Measurements from ENCODE around the gene PSTK.

Gene PSTK

GRCh38 chr10:123011987-123012386 lies 31.8 kb downstream of the PSTK start:
- no peak for TF ChIP-seq CTCF (IDR thresholded peaks at IDR 0.05; ENCODE audit: low read depth, low read length)
- no peak overlapping the region for H3K4me3 ChIP-seq (ENCODE audit: low read depth, low read length)

GRCh38 chr10:123013456-123014419 lies 33.5 kb downstream of the PSTK start:
- TF ChIP-seq CTCF (IDR thresholded peaks at IDR 0.05; ENCODE audit: low read depth, low read length) = no peak
- H3K4me3 ChIP-seq (ENCODE audit: low read depth, low read length) = no peak overlapping the region

GRCh38 chr10:123014772-123015171 lies 34.6 kb downstream of the PSTK start:
- no peak for TF ChIP-seq CTCF (IDR thresholded peaks at IDR 0.05; ENCODE audit: low read depth, low read length)
- H3K4me3 ChIP-seq (ENCODE audit: low read depth, low read length) = no peak overlapping the region

GRCh38 chr10:123016228-123016627 lies 36.0 kb downstream of the PSTK start:
- H3K4me3 ChIP-seq (ENCODE audit: low read depth, low read length) = no peak overlapping the region
- TF ChIP-seq CTCF (IDR thresholded peaks at IDR 0.05; ENCODE audit: low read depth, low read length) = no peak

- no peak overlapping the region for H3K4me3 ChIP-seq (ENCODE audit: low read depth, low read length)
- TF ChIP-seq CTCF (IDR thresholded peaks at IDR 0.05; ENCODE audit: low read depth, low read length) = no peak
Measured at GRCh38 chr10:123017421-123018165, 37.4 kb downstream of the PSTK start.

GRCh38 chr10:123018531-123018930 lies 38.3 kb downstream of the PSTK start:
- no peak overlapping the region for H3K4me3 ChIP-seq (ENCODE audit: low read depth, low read length)
- TF ChIP-seq CTCF (IDR thresholded peaks at IDR 0.05; ENCODE audit: low read depth, low read length) = no peak

GRCh38 chr10:123019264-123019663 lies 39.1 kb downstream of the PSTK start:
- TF ChIP-seq CTCF (IDR thresholded peaks at IDR 0.05; ENCODE audit: low read depth, low read length) = no peak
- H3K4me3 ChIP-seq (ENCODE audit: low read depth, low read length) = no peak overlapping the region

Data from WI38 (cell line).